Anterior cingulate cortex (tissue), 58 donors: ENCODE data around the gene ALLC.
A peak's percentile ranks its signal among the peaks of the same experiment; 100 is the strongest.

Experiments
- DNase-seq, 58 donors: peaks; one replicate each; lab custom pipeline; 2025; lab: John Stamatoyannopoulos, UW

ALLC gene

DNA sequence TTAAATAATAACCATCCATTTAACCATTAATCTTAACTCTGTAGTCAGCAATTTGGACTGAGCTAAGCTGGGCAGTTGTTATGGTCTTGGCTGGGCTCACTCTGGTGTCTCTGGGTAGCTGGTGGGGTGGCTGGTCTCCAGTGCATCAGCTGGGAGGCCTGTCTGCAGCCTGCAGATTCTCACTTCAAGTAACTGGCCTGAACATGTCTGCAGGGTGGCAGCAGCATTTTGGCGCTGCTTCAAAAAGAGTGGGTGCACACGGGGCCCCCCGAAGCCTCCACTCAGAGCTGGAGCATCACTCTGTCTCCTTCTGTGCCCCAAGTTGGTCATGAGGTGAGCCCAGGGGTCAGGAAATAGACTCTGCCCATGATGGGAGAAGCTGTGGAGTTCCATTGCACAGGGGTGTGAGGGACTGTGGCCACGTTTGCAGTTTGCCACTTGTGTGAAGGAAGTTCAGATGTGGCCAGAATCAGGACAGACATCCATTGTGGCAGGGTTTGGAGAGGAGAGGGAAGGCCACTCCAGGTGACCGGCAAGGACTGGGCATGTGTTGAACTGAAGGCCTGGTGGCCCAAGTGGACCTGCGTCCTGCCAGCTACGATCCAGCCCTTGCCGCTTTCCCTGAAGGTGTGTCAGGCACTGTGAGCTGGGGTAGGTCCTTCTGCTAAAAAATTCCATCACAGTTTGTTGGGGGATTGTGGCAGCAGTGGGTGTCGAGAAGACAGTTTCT lies 4.9 kb upstream of the ALLC start:
- DNase-seq = no peak

DNA sequence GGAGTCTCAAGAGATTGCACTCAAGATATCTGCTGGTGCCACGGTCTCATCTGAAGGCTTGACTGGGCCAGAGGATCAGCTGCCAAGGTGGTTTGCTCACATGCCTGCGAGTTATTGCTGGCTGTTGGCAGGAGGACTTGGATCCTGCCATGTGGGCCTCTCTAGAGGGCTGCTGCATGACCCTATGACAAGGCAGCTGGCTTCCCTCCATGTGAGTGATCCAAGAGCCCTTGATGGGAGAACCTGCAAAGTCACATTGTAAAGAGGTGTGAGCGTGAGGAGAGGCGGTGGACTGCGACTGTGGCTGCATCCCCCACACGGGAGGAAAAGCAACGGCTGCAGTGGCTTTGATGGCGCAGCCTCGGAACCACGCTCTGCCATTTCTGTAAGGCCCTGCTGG lies 4.0 kb upstream of the ALLC start:
- DNase-seq = no peak

DNA sequence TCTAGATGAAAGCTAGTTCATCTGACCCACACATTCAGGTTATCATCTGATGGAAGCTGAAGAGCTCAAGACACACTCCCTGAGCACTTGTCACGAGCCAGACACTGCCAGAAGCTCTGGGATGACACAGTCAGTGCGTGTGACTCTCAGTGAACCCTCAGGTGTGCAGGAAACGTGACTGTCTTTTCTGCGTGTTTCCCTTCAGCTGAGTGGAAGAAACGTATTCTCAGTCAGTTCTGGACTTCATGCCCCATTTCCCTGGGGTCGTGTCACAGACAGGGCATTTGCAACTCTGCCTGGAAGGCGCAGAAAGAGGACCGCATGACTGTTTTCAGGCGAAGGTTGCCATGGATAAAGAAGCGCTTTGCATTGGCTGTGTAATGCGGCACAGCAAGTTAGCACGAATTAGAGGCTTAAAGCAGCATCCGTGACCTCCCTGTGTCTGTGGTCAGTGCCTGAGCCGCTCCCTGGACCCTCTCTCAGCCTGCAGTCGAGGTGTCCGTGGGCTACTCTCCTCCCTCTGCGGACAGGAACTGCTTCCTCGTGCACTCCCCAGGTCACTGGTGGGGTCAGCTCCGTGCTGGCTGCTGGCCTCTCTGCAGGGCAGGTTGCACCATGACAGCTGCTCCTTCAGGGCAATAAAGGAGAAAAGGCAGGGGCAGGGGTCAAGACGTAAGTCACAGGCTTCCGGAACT lies 3.3 kb upstream of the ALLC start:
- no peak for DNase-seq

DNA sequence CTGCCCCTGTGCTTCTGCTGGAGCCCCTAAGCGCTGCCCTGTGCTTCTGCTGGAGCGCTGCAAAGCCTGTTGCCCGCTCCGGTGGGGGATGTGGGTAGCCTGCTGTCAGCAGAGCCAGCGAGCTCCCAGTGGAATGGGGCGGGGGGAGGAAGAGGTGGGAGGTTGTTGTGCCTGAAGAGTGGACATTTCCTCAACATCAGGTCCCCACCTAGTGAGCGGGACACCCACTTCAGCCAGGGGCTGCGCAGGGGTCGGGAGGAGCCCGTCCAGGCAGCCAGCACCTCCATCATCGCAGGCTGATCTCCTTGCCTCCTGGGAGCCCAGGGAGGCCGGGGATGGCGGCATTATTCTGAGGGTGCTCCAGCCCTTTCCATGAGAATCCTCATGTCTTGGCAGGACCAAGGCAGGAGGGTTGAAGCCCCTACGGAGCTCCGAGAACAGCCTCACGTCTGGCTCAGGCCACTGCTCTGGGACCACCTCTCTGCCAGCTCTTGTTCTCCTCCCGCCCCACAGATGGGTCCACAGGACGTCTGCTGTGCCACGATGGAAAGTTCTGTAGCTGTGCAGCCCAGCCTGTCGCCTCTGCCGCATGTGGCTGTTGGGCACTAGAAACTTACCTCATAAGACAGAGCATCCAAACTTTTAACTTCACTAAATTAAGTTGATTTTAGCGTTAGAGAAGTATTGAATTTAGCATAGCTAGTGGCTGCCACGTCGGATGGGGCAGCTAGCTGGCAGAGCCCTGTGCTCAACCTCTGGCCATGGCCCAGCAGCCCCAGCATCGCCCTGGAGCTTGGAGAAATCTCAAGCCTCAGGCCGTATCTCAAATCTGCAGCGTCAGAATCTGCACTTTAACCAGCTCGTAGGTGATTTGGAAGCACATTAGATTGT lies 1.9 kb upstream of the ALLC start:
- no peak for DNase-seq

DNA sequence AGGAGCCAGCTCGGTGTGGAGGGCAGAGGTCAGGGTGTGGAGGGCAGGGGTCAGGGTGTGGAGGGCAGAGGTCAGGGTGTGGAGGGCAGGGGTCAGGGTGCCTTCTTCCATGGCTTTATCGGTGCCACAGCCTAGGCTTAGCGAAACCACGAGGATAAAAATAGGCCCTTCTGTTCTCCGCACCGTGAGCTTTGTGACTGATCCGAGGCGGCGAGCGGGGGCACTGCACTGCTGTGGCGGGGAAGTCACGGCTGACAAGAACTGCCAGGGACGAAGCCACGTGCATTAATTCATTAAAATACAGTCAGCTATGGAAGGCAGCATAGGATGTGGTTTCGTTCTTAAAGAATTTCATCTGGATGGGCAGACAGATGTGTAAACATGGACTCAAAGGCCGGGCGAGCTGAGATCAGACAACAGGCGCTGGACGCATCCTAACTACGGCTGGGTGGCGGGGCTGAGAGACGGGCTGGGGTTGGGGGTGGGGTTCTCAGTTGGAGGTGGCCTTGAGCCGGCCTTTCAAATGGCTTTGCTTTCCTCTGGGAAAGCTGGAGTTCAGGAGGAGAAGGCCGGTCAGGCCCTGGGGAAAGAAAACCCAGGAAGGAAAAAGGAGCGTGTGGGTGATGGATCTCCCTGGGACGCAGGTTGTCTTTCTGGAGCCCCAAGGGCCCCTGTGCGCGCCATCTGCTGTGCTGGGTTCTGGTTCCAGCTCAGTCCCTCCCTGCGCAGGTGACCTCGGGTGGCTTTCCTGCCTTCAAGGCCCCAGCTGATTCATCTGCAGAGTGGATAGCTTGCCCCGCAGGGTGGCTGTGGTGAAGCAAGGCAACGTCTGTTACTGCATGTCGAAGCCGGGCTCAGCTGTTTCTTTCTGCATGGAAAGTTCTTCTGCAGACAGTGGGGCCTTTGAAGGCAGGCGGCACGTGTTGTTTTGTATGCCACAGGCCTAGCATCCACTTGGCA lies 958 bp upstream of the ALLC start:
- peak in 32 of 58 donors; percentile 5 to 61 (median 34) for DNase-seq

DNA sequence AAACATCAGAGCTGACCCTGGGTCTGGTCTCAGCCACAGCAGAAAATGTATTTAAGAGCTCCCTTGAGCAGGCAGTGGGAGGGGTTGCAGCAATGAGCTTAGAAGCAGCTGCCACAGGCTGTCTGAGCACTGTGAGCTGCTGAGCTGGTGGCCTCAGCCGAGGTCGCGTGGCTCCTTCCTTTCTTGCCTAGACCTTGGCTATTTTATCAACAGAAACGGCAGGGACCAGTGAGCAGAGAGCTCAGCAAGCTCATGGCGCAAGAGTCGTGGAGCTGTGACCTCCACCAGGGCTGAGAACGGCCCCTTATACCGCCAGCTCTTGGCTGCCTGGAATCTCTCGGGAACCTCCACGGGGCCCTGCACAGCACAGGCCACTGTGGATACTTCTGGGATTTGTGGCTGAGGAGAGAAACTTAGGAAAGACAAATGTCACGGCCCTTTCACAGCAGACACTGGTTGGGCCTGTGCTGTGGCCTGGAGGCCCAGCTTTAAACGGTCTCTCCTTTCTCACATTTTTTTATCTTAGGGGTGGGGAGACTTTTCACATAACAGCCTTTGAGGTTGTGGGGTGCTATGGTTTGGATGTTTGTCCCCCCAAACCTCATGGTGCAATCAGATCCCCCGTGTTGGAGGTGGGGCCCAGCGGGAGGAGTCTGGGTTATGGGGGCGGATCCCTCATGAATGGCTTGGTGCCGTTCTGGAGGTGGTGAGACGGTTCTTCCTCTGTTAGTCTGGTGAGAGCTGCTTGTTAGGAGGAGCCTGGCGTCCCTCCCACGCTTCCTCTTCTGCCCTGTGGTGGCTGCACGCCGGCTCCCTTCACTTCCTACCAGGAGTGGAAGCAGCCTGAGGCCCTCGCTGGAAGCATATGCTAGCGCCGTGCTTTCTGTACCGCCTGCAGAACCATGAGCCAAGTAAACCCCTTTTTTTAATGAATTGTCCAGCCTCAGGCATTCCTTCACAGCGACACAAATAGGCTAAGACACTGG lies 1.7 kb downstream of the ALLC start:
- DNase-seq = peak in 1 of 58 donors; percentile 20

DNA sequence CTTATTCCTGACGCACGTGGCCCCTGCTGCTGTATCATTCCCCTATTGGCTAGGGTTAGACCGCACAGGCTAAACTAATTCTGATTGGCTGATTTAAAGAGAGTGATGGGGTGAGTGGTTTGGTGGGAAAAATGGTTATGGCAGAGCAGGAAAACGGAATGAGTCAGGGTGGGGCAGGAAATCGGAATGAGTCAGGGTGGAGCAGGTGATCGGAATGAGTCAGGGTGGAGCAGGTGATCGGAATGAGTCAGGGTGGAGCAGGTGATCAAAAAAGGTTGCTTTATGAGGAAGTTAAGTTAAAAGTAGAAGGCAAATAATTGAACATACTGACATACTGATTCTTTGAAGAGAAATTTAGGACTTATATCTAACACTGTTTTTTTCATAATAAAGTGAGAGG lies 2.6 kb downstream of the ALLC start:
- peak in 1 of 58 donors; percentile 22 for DNase-seq

DNA sequence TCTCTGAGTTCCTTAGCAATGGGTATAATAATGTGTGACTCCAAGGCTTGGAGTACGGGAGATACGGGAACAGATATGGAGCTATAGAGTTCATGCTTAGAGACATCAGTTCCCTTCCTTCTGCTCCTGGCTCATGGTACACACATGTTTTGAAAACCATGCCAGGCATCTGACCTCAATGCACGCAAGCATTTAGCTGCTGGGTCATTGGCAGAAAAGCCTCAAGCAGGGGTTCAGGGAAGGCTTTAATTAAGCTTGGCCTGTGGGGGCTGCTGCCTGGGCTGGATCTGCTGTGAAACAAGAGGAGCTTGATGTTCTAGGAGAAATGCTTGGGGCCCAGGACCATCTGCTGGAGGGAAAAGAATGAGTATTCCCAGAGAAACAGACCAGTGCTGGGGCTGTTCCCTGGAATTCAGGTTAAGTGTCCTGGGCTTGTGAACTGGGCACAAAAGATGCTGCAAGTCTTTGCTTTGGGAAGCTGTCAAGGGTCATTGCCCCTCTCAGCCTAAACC lies 3.2 kb downstream of the ALLC start:
- no peak for DNase-seq

DNA sequence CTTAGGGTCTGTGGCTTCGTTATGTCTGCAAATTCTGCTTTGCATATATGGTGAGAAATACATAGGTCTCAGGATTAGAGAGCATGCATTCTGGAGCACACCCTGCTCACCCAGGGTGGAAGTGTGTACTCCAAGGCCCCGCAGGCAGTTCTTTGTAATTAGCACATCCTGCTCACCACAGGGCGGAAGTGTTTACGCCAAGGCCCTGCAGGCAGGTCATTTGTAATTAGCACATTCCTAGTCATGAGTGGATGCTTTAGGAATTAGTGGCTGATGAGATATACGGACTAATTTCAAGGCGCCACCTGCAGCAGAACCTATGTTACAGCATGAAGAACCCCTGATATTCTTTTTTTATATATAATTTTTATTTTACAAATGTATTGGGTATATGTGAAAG lies 4.2 kb downstream of the ALLC start:
- DNase-seq = no peak

DNA sequence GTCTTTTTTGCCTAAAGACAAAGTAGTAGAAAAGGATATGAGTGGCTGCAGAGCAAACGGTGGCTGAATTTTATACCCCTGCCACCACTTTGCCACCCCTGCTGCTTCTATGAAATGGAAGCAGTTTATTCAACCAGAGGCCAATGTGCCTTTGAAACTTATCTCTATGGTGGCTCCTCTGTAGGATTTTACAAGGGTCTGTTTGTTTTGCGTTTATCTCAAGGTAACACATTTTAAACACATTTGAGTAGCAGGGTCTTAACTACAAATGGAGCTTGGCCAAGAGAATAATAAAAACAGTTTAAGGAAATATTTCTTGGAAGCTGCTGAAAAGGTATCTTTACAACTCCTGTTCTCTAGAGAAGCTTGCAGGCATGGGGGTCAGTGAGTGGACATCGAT lies 6.1 kb downstream of the ALLC start:
- no peak for DNase-seq

DNA sequence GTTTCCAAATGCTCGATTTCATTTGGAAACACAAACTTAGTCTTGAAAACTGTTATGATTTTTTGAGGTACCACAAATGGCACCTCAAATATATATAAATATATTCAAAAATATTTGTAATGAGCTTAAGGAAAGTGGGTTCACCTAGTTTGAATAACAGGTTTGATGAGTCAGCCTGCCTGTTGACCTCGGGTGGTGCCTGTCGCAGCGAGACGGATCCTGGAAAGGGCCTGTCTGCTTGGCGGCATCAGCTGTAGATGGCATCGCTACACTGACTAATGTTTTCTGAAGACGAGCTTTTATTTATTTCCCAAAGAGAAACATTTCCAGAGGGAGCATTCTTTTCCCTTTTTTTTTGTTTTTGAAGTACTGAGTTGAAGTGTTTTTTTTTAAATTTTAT lies 6.9 kb downstream of the ALLC start:
- no peak for DNase-seq

DNA sequence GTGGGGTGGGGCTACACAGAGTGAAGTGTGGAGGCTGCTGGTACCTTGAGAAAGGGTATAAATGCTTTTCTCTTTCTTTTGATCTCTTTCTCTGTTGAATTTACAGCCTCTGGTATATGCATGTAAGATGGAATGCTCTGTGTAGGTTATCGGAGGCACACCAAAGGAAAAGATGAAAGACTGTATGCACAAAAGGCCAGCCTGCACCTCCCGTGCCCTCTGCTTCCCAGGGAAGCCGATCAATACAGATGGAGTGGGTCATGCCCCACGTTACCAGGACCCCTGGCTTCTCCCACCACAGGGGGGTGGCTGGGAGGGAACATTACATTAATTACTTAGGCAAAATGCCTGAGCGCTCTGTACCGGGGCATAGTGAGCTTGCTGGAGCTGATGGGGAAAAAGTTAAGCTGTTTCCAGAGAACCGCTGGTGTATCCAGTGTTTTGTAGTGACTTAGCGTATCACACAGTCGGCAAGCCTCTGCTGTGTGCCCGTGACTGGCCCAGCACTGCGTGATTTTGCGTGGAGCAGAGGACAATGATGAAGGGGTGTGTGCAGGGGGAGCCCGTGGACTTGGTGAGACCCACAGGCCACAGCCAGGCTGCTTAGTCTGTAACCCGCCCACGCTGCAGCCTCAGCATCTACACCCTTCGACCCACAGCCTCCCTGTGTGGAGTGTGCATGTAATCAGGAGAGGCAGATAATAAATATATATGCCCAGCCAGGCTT lies 8.0 kb downstream of the ALLC start:
- DNase-seq = no peak

DNA sequence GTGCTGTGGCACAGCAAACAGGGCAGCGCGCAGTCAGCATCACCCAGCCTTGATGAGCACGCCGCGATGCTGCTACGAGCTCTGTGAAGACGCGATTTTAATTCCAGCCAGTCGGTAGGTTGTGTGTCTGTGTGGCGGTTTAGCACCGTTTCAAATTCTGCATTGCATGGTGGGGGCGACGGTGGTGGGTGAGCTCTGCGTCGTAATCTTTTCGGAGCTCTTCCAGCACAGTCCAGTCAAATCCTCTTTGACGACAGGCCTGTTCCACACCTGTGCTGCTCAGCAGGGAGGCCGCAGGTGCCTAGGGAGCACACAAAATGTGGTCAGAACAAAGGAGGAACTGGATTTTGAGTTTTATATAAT lies 8.6 kb downstream of the ALLC start:
- no peak for DNase-seq

DNA sequence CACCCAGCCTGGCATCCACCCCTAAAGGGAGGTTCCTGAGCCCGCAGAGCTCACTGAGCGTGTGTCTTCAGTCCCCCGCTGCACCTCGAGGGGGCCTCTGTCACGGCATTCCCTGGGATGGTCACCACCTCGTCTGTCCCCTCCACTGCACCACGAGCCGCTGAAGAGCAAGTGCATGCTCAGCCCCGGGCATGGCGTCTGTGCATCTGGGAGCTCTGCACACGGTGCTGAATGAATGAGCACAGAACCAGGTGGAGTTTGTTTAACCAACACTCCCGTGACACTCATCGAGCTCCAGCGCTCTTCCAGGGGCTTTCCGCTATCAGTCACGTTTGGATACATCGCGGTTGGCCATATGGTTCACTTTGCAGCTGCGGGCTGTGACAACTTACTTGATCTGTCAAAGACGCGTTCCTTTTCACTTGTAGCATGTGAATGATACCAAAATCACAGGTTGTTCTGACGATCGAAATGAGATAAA lies 9.2 kb downstream of the ALLC start:
- no peak for DNase-seq

DNA sequence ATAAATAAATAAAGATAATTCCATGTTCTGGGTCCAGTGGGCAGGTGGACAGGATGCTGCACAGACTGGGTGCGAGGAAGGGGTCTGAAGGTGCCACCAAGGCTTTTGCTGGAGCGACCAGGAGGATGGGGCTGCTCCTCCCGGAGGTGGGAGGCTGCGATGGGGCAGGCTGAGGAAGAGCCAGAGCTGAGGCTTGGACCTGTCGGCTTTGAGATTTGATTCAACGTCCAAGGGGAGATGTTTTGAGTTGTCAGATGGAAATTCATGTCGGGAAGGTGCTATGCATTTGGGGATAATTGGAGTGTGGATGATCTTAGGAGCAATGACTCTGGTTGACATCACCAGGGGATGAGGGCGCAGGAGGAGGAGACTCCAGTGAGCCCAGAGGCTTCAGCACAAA lies 11.7 kb downstream of the ALLC start:
- no peak for DNase-seq

DNA sequence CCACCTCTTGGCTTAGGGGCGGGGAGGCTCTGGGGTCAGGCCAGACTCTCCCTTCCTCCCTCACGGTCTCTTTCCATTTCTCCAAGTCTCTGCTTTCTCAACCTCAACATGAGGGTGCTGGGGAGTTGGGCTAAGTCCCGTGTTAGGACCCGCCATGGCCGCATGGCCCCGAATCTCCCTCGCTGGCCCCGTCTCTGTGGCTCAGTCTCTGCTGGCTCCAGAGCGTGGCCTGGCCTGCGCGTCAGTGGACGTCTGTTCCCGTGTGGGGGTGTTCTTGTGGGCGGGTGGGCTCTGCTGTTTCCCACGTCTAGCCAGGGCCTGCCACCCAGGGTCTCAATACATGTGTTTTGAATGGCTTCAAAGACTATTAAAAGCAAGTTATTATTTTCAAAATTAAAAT lies 12.4 kb downstream of the ALLC start:
- no peak for DNase-seq

DNA sequence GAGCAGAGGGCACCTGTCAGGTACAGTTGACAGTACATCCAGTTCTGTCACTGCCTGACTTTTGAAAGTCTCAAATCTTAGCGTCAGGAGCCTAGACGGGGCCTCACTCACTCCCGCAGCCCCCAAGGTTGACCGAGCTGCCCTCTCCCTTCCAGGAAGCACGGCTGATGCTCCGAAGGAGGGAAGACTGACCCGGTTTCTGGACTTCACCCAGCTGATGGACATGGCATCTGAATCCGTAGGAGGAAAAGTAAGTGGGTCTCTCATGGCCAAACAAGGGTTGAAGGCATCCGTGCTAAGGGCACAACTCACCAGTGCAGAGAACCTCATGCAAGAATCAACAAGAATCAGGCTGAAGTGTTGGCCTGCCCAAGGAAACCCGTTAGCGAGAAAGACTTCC lies 12.9 kb downstream of the ALLC start:
- DNase-seq = no peak
